T-helper 1 cell (primary cell): ENCODE results near the gene KPTN.

Source experiments
- DNase-seq, 5 donors: peaks; one replicate each; pipeline ENCODE4 v3.0.0-alpha.2; 2012 to 2020

The KPTN gene

DNA sequence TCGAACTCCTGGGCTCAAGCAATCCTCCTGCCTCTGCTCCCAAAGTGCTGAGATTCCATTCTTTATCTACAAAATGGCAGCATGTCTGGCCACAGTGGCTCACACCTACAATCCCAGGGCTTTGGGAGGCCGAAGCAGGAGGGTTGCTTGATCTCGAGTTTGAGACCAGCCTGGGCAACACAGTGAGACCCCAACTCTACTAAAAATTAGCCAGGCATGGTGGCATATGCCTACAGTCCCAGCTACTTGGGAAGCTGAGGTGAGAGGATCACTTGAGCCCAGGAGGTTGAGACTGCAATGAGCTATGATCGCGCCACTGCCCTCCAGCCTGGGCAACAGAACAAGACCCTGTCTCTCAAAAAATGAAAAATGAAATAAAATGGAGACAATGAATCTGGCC lies 24.7 kb upstream of the KPTN start:
- no peak for DNase-seq

DNA sequence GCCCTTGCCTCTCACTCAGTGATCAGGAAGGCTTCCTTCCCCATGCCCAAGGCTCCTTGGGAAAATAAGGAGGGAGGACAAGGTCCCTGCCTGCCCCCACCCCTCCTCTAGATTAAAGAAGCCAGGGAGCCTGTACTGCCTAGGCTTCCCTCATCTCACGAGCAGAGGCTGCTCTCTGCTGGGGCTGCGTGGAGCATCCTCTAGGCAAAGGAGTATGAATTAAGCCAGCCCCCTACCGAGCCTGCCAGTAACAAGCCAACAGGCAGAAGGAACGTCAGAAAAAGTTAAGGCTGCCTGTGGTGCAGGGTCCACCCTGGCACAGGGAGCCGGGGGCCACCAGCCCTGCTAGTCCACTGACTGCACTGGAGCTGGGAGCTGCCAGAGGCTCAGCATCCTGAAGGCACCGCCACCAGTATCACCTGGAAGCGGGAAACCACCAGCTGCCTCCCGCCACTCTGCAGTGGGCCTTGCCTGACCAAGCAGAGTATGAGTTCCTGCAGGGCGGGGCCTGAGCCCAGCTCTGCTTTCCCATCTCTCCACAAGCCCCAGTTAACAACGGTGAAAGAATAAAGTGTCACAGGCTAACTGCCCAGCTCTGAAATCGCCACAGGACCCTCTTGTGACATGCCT lies 24.0 kb upstream of the KPTN start:
- DNase-seq, result no peak

DNA sequence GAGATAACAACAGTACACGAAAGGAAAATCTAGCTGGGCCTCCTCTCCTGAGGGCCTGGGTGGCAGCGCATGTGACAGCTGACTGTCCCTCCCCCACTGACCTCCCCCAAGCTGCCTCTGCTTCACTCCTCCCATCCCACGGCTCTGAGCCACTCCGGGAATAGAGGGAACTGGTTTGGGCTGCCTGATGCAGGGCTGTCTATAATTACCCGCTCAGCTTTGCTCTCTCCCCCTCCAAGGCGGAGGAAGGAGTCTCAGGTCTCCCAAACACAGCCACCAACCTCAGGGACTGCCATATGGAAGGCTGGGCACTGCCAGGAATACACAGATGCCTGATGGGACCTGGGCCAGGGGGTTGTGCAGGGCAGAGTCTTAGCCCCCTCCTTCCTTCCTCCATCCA lies 23.0 kb upstream of the KPTN start:
- DNase-seq, result no peak

DNA sequence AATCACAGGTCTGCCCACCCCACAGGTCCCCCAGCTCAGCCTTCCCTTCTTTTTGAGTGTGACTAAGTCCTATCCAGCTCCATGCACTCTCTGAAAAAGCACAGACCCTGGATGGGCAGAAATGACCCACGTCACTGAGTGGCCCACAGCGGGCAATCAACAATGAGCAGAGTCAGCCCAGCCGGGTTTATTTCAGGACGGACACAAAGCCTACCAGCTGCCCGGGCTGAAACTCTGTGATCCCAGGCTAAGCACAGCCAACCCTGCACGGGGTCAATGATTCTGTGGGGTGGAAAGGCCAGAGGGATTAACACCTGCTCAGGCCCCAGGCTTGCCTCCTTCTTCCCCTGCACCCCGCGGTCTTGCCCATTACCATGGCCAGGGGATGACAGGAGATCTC lies 22.4 kb upstream of the KPTN start:
- DNase-seq, result no peak

DNA sequence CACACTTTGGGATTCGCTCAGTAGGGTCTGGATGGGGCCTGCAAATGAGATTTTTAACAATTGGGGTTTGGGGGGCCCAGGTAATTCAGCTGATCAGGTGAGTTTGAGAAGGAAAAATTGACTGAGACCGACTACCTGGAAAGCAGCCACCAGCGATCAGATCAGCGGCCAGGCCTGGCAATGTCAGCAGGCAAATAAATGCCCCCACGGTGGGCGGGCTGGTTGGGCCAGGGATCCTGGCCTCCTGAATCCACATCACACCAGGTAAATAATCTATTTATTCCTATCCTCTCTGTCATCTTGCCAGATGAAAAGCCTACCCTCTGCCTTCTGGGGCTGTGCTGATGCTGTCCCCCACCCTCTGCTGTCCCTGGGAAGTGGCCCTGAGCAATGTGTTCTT lies 21.5 kb upstream of the KPTN start:
- DNase-seq, result no peak

DNA sequence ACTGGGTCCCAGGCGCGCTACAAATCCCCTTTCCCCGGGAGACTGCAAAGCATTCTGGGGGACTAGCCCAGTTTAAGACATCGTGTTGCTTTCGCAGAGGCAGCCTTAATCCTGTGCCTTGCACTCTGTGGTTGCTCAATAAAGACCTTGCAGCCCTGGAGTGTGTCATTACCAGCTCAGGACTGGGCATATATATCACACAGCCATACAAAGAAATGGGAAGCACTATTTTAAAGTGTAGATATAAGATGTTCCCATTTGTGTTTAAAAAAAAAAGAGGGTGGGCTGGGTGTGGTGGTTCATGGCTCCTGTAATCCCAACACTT lies 19.8 kb upstream of the KPTN start:
- no peak for DNase-seq

DNA sequence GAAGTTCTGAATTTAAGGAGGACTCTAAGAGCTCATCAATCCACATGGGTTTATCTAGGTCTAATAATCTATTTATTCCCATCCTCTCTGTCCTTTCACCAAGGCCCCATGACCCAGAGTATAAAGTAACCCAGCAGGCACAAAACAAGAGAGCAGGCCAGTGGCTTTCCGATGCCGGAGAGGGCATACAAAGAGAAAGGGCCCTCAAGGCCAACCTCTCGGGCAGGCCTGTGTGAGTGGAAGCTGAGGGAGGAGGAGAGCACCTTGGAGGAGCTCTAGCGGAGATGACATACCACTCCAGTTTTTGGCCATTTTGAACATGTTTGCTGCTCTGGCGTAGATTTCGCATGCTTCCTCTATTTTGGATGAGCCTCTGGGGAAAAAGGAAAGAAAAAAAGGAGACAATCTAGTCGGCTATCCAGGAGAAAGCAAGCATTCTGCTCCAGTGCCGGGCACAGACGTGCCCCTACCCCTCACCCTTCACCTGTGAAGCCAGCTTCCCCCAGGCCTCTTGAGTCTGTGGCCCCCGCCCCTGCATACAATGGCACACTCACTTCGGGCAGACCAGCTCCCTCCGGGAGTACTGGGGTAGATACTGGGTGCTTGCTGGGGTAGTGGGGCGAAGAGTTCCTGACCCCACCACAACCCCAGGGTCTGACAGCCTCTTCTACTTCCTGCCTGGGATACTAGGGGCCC lies 19.3 kb upstream of the KPTN start:
- no peak for DNase-seq

DNA sequence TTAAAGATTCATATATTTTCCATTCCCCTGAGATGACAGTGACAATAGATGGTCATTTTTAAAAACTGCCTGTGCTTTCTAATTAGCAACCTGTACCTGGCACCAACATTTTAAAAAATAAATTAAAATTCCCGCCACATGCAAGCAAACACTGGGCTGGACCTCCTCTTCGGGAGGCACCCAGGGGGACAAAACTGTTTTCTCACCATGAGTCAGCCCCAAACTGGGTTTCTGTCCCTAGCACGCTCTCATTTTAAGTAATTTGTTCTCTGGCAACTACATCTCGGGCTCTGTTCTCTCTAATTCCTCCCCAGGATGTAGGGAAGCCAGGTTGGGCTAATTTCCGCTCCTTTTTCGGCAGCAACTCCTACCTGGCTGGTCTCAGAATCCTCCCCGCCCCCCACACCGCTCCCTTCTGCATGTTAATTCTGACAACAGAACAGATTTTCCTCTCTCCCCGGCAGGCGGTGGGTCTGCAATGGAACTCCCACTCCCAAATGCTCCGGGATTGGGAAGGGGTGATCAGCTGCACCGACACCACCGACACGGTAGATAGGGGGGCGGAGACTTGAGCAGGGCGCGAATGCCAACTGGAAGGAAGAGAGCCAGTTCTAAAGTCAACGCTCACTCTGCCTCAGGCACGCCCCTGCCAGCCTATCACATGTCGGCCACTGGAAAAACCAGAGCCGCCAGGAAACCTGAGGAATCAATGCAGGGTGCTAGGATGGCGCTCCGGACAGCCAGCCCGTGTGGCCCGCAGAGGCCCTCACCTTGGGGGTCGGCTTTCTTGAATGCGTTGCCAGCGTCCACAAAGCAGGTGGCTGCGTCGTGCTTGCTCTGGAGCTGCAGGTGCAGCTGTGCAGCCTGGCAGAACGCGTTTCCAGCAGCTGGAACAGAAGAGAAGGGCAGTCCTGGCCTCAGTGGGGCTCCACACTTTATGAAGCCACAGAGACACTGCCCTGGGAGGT lies 16.1 kb upstream of the KPTN start:
- DNase-seq, result no peak

DNA sequence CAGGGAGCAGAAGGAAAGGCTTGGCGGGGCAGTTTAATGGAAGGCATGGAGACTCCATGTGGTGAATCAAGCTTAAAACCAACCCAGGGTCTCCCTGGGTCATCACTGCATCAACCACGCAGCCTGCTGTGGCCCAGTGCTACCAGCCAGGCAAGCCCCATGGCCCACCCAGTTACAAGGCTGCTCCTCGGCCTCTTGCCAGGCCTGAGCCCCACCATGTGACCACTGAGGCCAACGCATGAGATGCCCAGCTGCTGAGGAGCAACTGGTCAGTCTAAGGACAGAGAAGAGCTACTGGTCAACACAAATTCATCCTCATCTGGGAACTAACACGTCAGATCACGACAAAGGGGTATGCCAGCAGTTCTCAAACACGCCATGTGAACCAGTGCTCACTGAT lies 15.4 kb upstream of the KPTN start:
- DNase-seq, result no peak

DNA sequence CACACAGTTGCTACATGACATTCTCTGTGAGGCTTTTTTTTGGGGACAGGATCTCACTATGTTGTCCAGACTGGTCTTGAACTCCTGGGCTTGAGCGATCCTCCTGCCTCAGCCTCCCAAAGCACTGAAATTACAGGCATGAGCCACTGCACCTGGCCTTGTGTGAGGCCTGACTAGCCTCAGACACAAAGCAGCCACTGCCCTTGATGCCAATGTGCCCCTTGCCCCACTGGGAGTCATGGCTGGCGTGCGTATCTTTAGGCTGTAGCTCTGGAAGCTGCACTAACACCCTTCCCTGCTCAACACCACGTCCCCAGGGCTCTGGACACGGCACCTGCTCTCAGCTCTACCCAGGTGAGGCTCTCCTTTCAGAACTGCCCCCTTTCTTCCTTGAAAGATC lies 14.5 kb upstream of the KPTN start:
- DNase-seq, result no peak

DNA sequence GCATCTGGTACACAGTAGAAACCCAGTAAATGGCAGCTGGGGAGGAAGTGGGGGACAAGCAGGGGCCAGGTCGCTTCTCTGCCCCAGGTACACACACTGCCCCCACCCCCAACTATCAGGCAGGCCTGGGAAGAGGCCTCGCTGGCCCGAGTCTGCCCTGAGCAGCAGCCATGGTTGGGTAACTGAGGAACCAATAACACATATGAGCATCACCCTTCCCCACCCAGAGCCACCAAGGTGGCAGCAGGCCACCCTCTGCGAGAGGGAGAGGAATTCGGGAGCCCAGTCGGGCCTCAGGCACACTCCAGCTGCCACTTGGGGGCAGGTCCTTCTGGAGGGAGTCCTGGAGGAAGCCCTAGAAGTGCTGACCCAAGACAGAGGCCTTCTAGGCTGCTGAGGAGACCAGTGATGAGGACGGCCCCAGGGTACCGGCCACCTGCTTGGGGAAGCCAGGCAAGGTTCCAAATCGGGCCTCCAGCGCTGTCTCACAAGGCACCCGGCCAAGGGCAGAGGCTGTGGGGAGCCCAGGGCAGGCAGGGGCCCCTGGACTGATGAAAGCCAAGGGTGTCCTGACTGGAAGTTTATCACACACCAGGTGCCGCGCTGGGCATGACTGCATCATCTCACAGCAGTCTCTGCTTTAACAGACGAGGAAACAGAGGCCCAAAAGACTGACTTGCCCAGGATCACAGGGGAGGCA lies 14.0 kb upstream of the KPTN start:
- no peak for DNase-seq

DNA sequence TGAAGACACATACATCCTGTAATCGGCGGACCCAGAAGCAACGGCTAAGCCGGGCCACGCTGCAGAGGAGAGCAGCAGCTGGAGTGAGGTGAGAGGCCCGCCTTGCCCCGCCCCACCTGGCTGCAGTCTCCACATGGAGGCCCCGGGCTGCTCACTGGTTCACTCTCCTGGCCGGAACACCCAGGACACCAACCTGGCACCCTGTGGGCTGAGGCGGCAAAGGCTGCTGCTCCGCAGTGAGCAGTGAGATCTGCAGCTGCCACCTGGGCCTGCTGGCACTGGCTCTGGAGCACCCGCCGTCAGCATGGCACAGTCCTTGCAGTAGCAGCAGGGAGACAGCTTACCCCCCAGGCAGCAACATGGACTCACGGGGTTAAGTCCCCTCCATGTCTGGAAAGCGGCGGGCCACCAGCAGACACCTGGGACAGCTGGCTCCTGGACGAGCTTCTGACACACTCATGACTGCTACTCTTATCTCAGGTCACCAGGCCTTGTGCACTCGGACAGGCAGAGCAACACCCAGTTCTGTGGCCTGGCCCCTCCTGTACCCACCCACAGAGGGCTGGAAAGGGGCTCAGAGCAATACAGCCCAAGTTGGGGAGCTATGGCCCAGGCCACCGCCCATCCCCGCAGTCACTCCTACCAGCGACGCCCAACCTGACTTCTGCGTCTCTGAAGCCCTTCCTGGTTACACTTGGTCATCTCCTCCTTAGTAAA lies 13.2 kb upstream of the KPTN start:
- no peak for DNase-seq

DNA sequence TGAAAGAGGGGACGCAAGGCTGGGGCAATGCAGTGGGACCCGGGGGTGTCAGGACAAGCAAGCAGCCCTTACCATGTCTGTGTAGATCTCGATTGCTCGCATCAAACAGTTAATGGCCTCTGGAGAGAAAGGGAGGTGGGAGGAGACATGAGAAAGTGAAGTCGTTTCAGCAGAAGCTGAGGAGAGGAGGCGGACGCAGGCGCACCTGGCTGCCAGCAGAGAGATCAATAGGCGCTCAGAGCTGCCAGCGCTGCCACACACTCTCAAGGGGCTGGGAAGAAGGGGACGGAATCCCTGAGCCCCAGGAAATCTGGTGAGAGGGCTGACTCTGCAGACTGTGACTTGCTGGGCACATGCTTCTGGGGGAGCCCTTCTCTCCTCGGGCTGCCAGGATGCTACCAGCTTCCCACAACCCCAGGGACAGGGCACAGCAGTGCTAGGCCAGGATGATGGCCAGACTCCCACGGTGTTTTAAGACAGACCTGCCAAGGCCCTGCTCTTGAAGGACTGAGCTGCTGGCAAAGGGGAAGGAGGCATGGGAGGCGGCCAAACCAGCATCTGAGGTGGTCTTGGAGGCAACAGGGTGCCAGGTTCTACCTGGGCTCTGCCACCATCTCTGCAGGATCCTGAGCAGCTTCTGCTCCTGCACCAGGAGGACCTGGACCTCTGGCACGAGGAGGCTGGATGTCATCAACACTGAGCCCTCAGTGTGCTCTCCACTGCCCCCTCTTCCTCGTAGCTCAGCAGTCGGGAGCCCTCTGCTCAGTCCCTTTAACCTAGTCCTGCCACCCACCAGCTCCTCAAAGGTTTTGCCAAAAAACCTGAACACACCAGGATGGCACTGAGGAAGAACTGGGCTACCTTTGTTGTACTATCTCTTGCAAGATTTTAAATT lies 11.7 kb upstream of the KPTN start:
- DNase-seq, result no peak

DNA sequence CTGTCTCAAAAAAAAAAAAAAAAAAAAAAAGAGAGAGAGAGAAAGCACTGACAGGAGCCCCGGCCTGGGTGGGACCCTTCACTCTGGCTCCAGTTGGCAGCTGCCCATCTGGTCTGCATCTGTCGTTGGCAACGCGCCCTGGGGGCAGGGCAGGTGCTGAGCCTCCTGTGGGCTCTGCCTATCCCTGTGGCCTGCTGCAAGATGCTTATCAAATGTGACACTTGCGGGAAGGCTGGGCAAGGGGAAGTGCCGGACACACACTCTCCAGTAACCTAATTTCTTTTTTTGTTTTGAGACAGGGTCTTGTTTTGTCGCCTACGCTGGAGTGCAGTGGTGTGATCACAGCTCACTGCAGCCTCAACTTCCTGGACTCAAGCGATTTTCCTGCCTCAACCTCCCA lies 10.7 kb upstream of the KPTN start:
- no peak for DNase-seq

DNA sequence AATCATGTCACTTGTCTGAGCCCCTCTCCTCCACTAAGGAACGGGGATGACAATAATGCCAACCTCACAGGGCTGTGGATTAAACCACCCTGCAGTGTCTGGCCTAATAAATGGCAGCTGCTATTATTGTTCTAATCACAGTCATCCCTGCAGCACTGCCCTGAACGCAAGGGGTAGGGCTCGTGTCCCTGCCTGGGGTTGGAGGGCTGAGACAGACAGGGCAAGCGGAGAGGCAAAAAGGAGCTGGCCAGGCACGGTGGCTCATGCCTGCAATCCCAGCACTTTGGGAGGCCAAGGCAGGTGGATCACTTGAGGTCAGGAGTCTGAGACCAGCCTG lies 10.2 kb upstream of the KPTN start:
- DNase-seq, result no peak

DNA sequence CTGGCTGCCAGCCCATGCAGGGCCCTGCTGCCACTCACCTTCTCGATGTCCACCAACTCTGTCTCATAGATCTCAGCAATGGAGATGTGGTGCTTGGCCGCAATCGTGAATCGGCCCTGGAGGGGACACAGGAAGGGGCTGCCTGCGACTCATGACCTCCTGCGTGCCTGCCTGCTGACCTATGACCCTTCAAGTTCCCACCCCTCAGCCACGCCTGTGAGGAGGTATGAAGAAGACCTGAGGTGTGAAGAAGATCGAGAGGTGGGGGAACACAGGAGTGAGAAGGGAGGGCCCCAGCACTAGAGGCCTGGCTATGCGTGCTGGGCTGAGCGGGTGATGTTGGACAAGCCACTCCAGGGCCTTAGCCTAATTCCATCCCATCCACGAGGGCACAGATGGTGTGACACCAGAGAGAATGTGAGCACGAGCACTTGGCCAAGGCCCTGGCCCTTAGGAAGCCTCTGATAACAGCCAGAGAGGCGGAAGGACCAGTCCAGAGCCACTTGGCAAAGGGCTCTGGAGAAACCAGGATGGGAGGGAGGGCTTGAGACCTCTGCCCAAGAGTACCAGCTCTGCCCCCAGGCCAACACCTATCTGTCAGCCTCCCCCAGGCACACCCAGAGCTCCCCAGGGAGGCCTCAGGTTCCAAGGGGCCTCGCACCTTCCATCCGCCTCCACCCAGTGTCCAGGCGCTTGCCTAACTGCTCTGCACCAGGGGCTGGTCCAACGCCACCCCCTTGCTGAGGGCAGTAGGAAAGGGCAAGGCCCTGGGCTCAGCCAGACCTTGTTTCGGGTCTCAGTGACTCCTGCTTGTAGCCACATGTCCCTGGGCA lies 9.6 kb upstream of the KPTN start:
- DNase-seq, result no peak

DNA sequence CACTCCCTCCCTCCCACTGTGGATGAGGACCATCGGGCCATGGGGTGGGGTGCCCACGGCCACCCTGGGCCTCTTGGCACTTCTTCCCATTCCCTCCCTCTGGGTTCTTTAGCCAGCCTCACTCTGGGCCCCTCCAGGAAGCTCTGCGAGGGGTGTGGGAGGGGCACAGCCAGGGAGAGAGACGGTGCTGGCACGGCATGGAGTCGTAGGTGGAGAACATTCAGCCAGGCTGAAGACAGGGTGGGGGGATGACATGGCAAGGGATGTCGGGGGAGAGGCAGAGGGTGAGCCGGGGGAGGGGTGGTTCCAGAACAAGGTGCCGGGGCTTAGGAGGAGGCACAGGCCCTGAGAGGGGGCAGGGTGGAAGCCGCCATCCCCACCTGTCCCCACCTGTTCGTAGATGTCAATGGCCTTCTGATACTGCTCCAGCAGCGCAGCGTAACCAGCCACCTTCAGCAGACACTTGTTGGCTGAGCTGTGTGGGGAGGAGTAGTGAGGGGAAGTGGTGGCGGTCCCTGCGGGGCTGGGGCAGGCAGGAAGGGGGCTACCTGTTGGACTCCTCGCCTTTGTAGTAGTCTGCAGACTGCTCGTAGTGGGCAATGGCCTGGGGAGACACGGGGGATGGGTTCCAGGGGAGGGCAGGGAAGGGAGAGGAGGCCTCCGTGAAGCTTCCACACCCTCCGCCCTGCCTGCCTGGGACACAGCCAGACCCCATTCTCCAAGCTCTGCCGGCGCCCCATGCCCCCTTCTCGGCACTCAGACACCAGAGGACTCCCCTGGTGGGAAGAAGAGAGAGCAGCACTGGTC lies 8.8 kb upstream of the KPTN start:
- no peak for DNase-seq

DNA sequence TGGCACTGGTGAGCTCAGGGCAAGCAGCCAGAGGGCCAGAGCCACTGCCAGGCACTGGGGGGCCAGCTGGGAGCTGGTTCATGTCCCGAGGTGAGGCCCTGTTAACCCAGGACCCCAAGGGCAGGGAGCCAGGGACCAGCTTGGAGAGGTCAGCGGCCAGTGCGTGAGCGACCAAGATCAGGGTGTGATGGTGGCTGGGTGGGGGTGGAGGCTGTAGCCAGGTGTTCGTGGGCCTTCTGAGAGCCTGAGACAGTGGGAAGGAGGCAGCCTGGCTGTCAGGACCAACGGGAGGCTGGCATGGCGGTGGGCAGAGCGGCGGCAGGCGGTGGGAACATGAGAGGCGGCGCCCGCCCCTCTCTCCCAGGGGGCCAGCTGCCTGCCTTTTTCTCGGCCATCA lies 8.1 kb upstream of the KPTN start:
- DNase-seq, result no peak

DNA sequence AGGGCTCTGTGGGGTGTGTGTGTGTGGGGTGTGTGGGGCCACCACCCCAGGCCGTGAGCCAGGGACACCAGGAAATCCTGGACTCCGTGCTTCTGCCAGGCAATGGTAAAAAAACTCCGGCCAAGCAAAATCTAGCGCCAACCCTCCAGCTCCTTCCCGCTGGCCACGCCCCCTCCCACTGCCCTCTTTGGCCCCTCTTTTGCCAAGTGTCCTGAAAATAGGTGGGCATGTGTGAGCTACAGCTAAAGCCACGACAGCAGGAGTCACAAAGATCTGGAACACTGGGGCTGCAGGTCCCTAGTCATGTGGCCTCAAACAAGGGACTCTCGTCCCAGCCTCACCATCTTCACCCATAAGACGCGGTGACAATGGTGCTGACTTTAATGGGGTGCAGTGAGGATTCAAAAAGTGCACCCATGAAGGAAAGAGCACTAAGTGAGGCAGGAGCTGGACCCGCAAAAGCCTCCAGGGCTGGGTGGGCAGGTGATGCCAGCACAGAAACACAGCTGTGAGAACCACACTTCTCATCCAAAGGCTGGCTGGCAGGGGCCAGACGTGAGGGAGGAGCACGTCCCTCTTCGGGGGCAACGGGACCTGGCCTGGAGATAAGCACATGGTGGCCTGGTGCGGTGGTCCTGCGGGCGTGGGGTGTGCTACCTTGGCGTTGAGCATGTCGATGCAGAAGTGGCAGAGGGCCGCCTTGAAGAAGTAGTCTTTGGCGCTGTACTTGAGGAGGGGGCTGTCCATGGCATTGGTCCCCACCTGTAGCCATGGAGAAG lies 7.5 kb upstream of the KPTN start:
- no peak for DNase-seq
